ENCODE data around the gene TMEM117.

The TMEM117 gene

DNA sequence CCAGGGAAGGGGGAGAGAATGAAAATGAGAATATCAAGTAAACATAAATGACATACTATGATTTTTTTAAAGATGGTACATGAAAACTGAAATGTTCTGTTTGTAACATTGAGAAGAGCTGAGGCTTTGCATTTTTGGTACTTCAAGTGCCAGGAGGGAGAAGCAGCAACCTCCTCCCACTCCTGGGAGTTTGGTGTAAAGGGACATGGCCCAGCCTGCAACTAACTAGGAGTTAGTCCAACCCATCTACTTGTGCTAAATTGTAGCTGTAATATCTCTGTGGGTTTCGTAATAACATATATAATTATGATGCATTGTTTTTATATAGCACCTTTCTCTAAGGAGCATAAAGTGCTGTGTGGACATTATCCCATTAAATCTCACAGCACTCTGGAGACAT lies 522.8 kb downstream of the TMEM117 start:
- no CpG with 5 or more reads among the region's 1 CpG for WGBS, 2 donors (ENCODE audit: extremely low coverage in 2 of 2, insufficient read length in 2 of 2, insufficient replicate concordance in 1 of 2)
- no peak overlapping the region for H3K4me2 ChIP-seq (ENCODE audit: insufficient read depth, low read length, poor library complexity, severe bottlenecking)
- no peak overlapping the region for H3K27ac ChIP-seq (replicated peaks; ENCODE audit: low read length)
- no peak overlapping the region for H3K18ac ChIP-seq (ENCODE audit: low read length)
- H4K8ac ChIP-seq (ENCODE audit: low read depth, low read length), result no peak overlapping the region
- H3K79me1 ChIP-seq (ENCODE audit: low read depth, low read length), result no peaks in the 10 kb centered on the region
- H3K9me3 ChIP-seq (replicated peaks in 1 of 2; ENCODE audit: control insufficient read depth in 2 of 2, insufficient read depth in 1 of 2, low read depth in 1 of 2, low read length in 2 of 2), result no peaks in the 10 kb centered on the region
- H3K27me3 ChIP-seq (ENCODE audit: control insufficient read depth in 3 of 3, insufficient read depth in 3 of 3, low read depth in 1 of 3, low read length in 3 of 3), result no peaks in the 10 kb centered on the region
- no peak overlapping the region for H4K91ac ChIP-seq (ENCODE audit: low read depth, low read length, poor library complexity)
- H2BK12ac ChIP-seq (ENCODE audit: low read length), result no peak overlapping the region
- no peak overlapping the region for H3K4ac ChIP-seq (ENCODE audit: low read length)
- no peak overlapping the region for H3K9ac ChIP-seq (ENCODE audit: low read depth, low read length, poor library complexity)
- no peak overlapping the region for H3K23ac ChIP-seq (ENCODE audit: low read depth, low read length, poor library complexity)
- no peak overlapping the region for H3K4me3 ChIP-seq (ENCODE audit: low read length in 2 of 2)
- H2BK120ac ChIP-seq (ENCODE audit: low read depth, low read length), result no peak overlapping the region
- H2BK5ac ChIP-seq (ENCODE audit: low read length), result no peak overlapping the region
- H2AK5ac ChIP-seq (ENCODE audit: low read depth, low read length), result no peak overlapping the region
- H3K14ac ChIP-seq (ENCODE audit: low read length), result no peak overlapping the region
- H3K4me1 ChIP-seq (ENCODE audit: control insufficient read depth in 2 of 2, insufficient read depth in 1 of 2, low read depth in 1 of 2, low read length in 2 of 2), result no peaks in the 10 kb centered on the region
- no peaks in the 10 kb centered on the region for H3K36me3 ChIP-seq (replicated peaks in 1 of 2; ENCODE audit: control insufficient read depth in 2 of 2, insufficient read depth in 2 of 2, low read length in 2 of 2)
- no peak for DNase-seq (ENCODE audit: low spot score)
- H2AFZ ChIP-seq (ENCODE audit: low read length), result no peak overlapping the region
- H2BK15ac ChIP-seq (ENCODE audit: low read length), result no peak overlapping the region

GRCh38 chr12:44362947-44363346 lies 527.1 kb downstream of the TMEM117 start:
- no peak overlapping the region for H4K91ac ChIP-seq (ENCODE audit: low read depth, low read length, poor library complexity)
- no CpG with 5 or more reads among the region's 2 CpGs for WGBS, 2 donors (ENCODE audit: extremely low coverage in 2 of 2, insufficient read length in 2 of 2, insufficient replicate concordance in 1 of 2)

GRCh38 chr12:44367136-44367535 lies 531.3 kb downstream of the TMEM117 start:
- H2BK120ac ChIP-seq (ENCODE audit: low read depth, low read length), result no peak overlapping the region
- no peak overlapping the region for H3K4ac ChIP-seq (ENCODE audit: low read length)
- H2BK12ac ChIP-seq (ENCODE audit: low read length), result no peak overlapping the region
- H3K36me3 ChIP-seq (replicated peaks in 1 of 2; ENCODE audit: control insufficient read depth in 2 of 2, insufficient read depth in 2 of 2, low read length in 2 of 2), result no peaks in the 10 kb centered on the region
- no peaks in the 10 kb centered on the region for H3K4me1 ChIP-seq (ENCODE audit: control insufficient read depth in 2 of 2, insufficient read depth in 1 of 2, low read depth in 1 of 2, low read length in 2 of 2)
- H4K8ac ChIP-seq (ENCODE audit: low read depth, low read length), result no peak overlapping the region
- no peak overlapping the region for H2BK15ac ChIP-seq (ENCODE audit: low read length)
- no CpG with 5 or more reads among the region's 1 CpG for WGBS, 2 donors (ENCODE audit: extremely low coverage in 2 of 2, insufficient read length in 2 of 2, insufficient replicate concordance in 1 of 2)
- no peak overlapping the region for H3K4me2 ChIP-seq (ENCODE audit: insufficient read depth, low read length, poor library complexity, severe bottlenecking)
- no peak overlapping the region for H2AK5ac ChIP-seq (ENCODE audit: low read depth, low read length)
- H3K27me3 ChIP-seq (ENCODE audit: control insufficient read depth in 3 of 3, insufficient read depth in 3 of 3, low read depth in 1 of 3, low read length in 3 of 3), result no peaks in the 10 kb centered on the region
- no peaks in the 10 kb centered on the region for H3K9me3 ChIP-seq (replicated peaks in 1 of 2; ENCODE audit: control insufficient read depth in 2 of 2, insufficient read depth in 1 of 2, low read depth in 1 of 2, low read length in 2 of 2)
- no peak overlapping the region for H4K91ac ChIP-seq (ENCODE audit: low read depth, low read length, poor library complexity)
- H2AFZ ChIP-seq (ENCODE audit: low read length), result no peak overlapping the region
- H3K14ac ChIP-seq (ENCODE audit: low read length), result no peak overlapping the region
- no peak overlapping the region for H3K4me3 ChIP-seq (ENCODE audit: low read length in 2 of 2)
- no peaks in the 10 kb centered on the region for H3K79me1 ChIP-seq (ENCODE audit: low read depth, low read length)
- DNase-seq (ENCODE audit: low spot score), result no peak
- H3K23ac ChIP-seq (ENCODE audit: low read depth, low read length, poor library complexity), result no peak overlapping the region
- H3K27ac ChIP-seq (replicated peaks; ENCODE audit: low read length), result no peak overlapping the region
- H2BK5ac ChIP-seq (ENCODE audit: low read length), result no peak overlapping the region
- no peak overlapping the region for H3K9ac ChIP-seq (ENCODE audit: low read depth, low read length, poor library complexity)
- no peak overlapping the region for H3K18ac ChIP-seq (ENCODE audit: low read length)

More at GRCh38 chr12:44362947-44363346, 527.1 kb downstream of the TMEM117 start:
- H3K18ac ChIP-seq (ENCODE audit: low read length), result no peak overlapping the region
- no peak overlapping the region for H3K14ac ChIP-seq (ENCODE audit: low read length)
- no peak overlapping the region for H2BK12ac ChIP-seq (ENCODE audit: low read length)
- no peak overlapping the region for H3K4me2 ChIP-seq (ENCODE audit: insufficient read depth, low read length, poor library complexity, severe bottlenecking)
- H3K27me3 ChIP-seq (ENCODE audit: control insufficient read depth in 3 of 3, insufficient read depth in 3 of 3, low read depth in 1 of 3, low read length in 3 of 3), result no peaks in the 10 kb centered on the region
- no peak overlapping the region for H2AFZ ChIP-seq (ENCODE audit: low read length)
- no peaks in the 10 kb centered on the region for H3K79me1 ChIP-seq (ENCODE audit: low read depth, low read length)
- H2BK15ac ChIP-seq (ENCODE audit: low read length), result no peak overlapping the region
- no peak overlapping the region for H3K23ac ChIP-seq (ENCODE audit: low read depth, low read length, poor library complexity)
- no peaks in the 10 kb centered on the region for H3K9me3 ChIP-seq (replicated peaks in 1 of 2; ENCODE audit: control insufficient read depth in 2 of 2, insufficient read depth in 1 of 2, low read depth in 1 of 2, low read length in 2 of 2)
- no peak overlapping the region for H3K9ac ChIP-seq (ENCODE audit: low read depth, low read length, poor library complexity)
- no peak overlapping the region for H2BK5ac ChIP-seq (ENCODE audit: low read length)
- H2BK120ac ChIP-seq (ENCODE audit: low read depth, low read length), result no peak overlapping the region
- no peak overlapping the region for H3K4ac ChIP-seq (ENCODE audit: low read length)
- H3K36me3 ChIP-seq (replicated peaks in 1 of 2; ENCODE audit: control insufficient read depth in 2 of 2, insufficient read depth in 2 of 2, low read length in 2 of 2), result no peaks in the 10 kb centered on the region
- H3K27ac ChIP-seq (replicated peaks; ENCODE audit: low read length), result no peak overlapping the region
- no peaks in the 10 kb centered on the region for H3K4me1 ChIP-seq (ENCODE audit: control insufficient read depth in 2 of 2, insufficient read depth in 1 of 2, low read depth in 1 of 2, low read length in 2 of 2)
- DNase-seq (ENCODE audit: low spot score), result no peak
- H3K4me3 ChIP-seq (ENCODE audit: low read length in 2 of 2), result no peak overlapping the region
- H2AK5ac ChIP-seq (ENCODE audit: low read depth, low read length), result no peak overlapping the region
- no peak overlapping the region for H4K8ac ChIP-seq (ENCODE audit: low read depth, low read length)

GRCh38 chr12:44367916-44368315 lies 532.0 kb downstream of the TMEM117 start:
- Histone ChIP-seq H3K79me1 (ENCODE audit: low read depth, low read length) (no peaks in the 10 kb centered on the region), H2AFZ (ENCODE audit: low read length) (no peak overlapping the region), H3K9ac (ENCODE audit: low read depth, low read length, poor library complexity) (no peak overlapping the region), H3K27me3 (ENCODE audit: control insufficient read depth in 3 of 3, insufficient read depth in 3 of 3, low read depth in 1 of 3, low read length in 3 of 3) (no peaks in the 10 kb centered on the region), H4K8ac (ENCODE audit: low read depth, low read length) (no peak overlapping the region), H3K14ac (ENCODE audit: low read length) (no peak overlapping the region), H3K18ac (ENCODE audit: low read length) (no peak overlapping the region), H2BK120ac (ENCODE audit: low read depth, low read length) (no peak overlapping the region), H2BK15ac (ENCODE audit: low read length) (no peak overlapping the region), H2BK5ac (ENCODE audit: low read length) (no peak overlapping the region), H3K9me3 (replicated peaks in 1 of 2; ENCODE audit: control insufficient read depth in 2 of 2, insufficient read depth in 1 of 2, low read depth in 1 of 2, low read length in 2 of 2) (no peaks in the 10 kb centered on the region), H3K4ac (ENCODE audit: low read length) (no peak overlapping the region), H3K23ac (ENCODE audit: low read depth, low read length, poor library complexity) (no peak overlapping the region), H3K4me1 (ENCODE audit: control insufficient read depth in 2 of 2, insufficient read depth in 1 of 2, low read depth in 1 of 2, low read length in 2 of 2) (no peaks in the 10 kb centered on the region), H4K91ac (ENCODE audit: low read depth, low read length, poor library complexity) (no peak overlapping the region), H3K27ac (replicated peaks; ENCODE audit: low read length) (no peak overlapping the region), H2BK12ac (ENCODE audit: low read length) (no peak overlapping the region), H3K4me3 (ENCODE audit: low read length in 2 of 2) (no peak overlapping the region), H3K4me2 (ENCODE audit: insufficient read depth, low read length, poor library complexity, severe bottlenecking) (no peak overlapping the region), H2AK5ac (ENCODE audit: low read depth, low read length) (no peak overlapping the region), H3K36me3 (replicated peaks in 1 of 2; ENCODE audit: control insufficient read depth in 2 of 2, insufficient read depth in 2 of 2, low read length in 2 of 2) (no peaks in the 10 kb centered on the region)
- WGBS, 2 donors (ENCODE audit: extremely low coverage in 2 of 2, insufficient read length in 2 of 2, insufficient replicate concordance in 1 of 2), result no CpG with 5 or more reads among the region's 2 CpGs
- no peak for DNase-seq (ENCODE audit: low spot score)
